Astrocyte (in vitro differentiated cells and primary cell): ENCODE data around the gene PITPNM3. TPM values are rescaled to one million over a fixed set of nuclear protein-coding genes. Genes with fewer than 3 reads are reported as not detected.

Source experiments
- DNase-seq: peaks from one replicate; pipeline ENCODE4 v3.0.0-alpha.2; 2010; ENCODE audit warnings: low read depth
- FAIRE-seq: peaks from 2 replicates; lab custom pipeline; 2011; peaks lifted over from hg19 to GRCh38; lab: Jason Lieb, UNC
- H2AFZ ChIP-seq: 2 replicates; pipeline ENCODE4 v1.6.0; 2012; ENCODE audit warnings: low read depth, low read length, inconsistent platforms
- H3K27ac ChIP-seq: 2 replicates; pipeline ENCODE4 v1.5.1; 2011; ENCODE audit warnings: low read depth, low read length, inconsistent platforms
- H3K27me3 ChIP-seq: 2 replicates; pipeline ENCODE4 v1.6.0; 2011; ENCODE audit warnings: low read length, inconsistent platforms; ENCODE audit not compliant: insufficient read depth
- H3K36me3 ChIP-seq: 2 replicates; pipeline ENCODE4 v1.5.1; 2011; ENCODE audit warnings: low read length, inconsistent platforms; ENCODE audit not compliant: insufficient read depth
- H3K4me1 ChIP-seq: 2 replicates; pipeline ENCODE4 v1.5.1; 2011; ENCODE audit warnings: low read length, inconsistent platforms; ENCODE audit not compliant: insufficient read depth
- H3K4me2 ChIP-seq: 2 replicates; pipeline ENCODE4 v1.6.0; 2012; ENCODE audit warnings: low read length, inconsistent platforms
- H3K4me3 ChIP-seq: 2 replicates; pipeline ENCODE4 v1.5.1; 2011; ENCODE audit warnings: low read depth, mild to moderate bottlenecking, low read length, inconsistent platforms; ENCODE audit not compliant: insufficient read depth
- H3K79me2 ChIP-seq: 2 replicates; pipeline ENCODE4 v1.6.0; 2012; ENCODE audit warnings: mild to moderate bottlenecking, low read length, inconsistent platforms; ENCODE audit not compliant: insufficient read depth
- H3K9ac ChIP-seq: 2 replicates; pipeline ENCODE4 v1.6.0; 2012; ENCODE audit warnings: mild to moderate bottlenecking, low read length, inconsistent platforms
- H3K9me3 ChIP-seq: 2 replicates; pipeline ENCODE4 v1.5.1; 2012; ENCODE audit warnings: low read depth, mild to moderate bottlenecking, low read length, inconsistent platforms; ENCODE audit not compliant: insufficient read depth
- H4K20me1 ChIP-seq: 2 replicates; pipeline ENCODE4 v1.6.0; 2012; ENCODE audit warnings: low read length, inconsistent platforms; ENCODE audit not compliant: insufficient read depth
- H3K27ac Mint-ChIP-seq: one replicate; pipeline ENCODE4 v1.8.0; 2021; ENCODE audit warnings: mild to moderate bottlenecking, mixed read lengths; ENCODE audit not compliant: unreplicated experiment
- H3K27me3 Mint-ChIP-seq: one replicate; pipeline ENCODE4 v1.8.0; 2021; ENCODE audit warnings: low read depth, mixed read lengths; ENCODE audit not compliant: unreplicated experiment
- H3K36me3 Mint-ChIP-seq: one replicate; pipeline ENCODE4 v1.8.0; 2021; ENCODE audit warnings: low read depth, mixed read lengths; ENCODE audit not compliant: unreplicated experiment
- H3K4me1 Mint-ChIP-seq: one replicate; pipeline ENCODE4 v1.8.0; 2021; ENCODE audit warnings: low read depth, mixed read lengths; ENCODE audit not compliant: unreplicated experiment
- H3K4me3 Mint-ChIP-seq: one replicate; pipeline ENCODE4 v1.8.0; 2021; ENCODE audit warnings: mild to moderate bottlenecking, moderate library complexity, mixed read lengths; ENCODE audit not compliant: unreplicated experiment
- H3K9me3 Mint-ChIP-seq: one replicate; pipeline ENCODE4 v1.8.0; 2021; ENCODE audit warnings: mild to moderate bottlenecking, mixed read lengths; ENCODE audit not compliant: unreplicated experiment
- CTCF ChIP-seq: IDR thresholded peaks from 2 replicates; pipeline ENCODE4 v1.5.1; 2011; ENCODE audit warnings: low read depth, mild to moderate bottlenecking, inconsistent platforms, low read length, moderate library complexity; ENCODE audit not compliant: insufficient read depth
- EZH2 ChIP-seq: IDR thresholded peaks from 2 replicates; pipeline ENCODE4 v1.6.1; 2012; ENCODE audit warnings: mild to moderate bottlenecking, low read length, inconsistent platforms; ENCODE audit not compliant: insufficient read depth
- total RNA-seq: library from RNA; stranded (reverse); gene quantifications from 2 replicates; pipeline ENCODE4 v1.2.1, GENCODE V29; 2021

Gene PITPNM3
- total RNA-seq, 1 donor from 2014 or later: 1.3 TPM

DNA sequence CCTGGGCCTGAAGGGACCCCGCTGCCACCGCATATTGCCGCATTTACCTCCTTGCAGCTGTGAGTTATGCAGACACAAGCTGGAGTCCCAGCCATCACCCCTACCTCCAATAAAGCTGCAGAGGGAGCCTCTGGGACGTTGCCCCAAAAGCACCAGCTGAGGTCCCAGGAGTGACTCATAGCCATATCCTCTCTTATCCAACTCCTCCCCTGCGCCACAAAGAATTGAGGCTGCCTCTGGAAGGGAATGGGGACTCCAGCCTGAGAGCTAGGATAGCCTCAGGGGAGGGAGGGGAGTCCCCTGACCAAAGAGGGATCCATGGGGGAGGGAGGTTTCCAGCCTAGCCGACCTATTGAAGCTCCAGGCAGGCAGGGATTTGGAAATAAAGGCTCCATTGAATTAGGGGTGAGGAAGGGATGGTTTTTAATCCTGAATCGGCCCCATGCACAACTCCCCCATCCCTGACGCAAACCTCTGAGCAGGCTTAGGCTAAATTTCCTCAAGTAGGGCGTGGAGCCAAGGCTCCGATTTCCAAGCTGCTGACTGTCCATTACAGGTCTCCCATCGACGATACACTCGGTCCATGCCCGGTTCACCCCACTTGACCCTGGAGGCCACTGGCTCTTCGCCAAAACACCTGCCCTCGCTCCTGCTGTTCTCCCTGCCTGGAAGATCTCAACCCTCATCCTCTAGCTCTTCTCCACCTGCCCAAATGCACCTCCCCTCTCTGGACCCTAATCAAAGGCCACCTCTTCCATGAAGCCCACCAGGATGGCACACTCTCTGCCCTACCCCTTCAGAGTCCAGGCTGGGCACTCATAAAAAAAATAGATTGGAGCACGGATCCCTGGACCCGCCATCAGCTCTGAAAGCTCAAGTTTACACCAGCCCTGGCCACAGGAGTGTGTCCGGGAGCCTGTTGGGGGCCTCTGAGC lies 84.6 kb downstream of the PITPNM3 start:
- H3K27ac Mint-ChIP-seq: no peak overlapping the region
- no peak overlapping the region for H3K27ac ChIP-seq
- H3K4me3 ChIP-seq: no peak overlapping the region

GRCh38 chr17:6470751-6471521 lies 85.4 kb downstream of the PITPNM3 start:
- no peak overlapping the region for H3K4me3 ChIP-seq
- H3K79me2 ChIP-seq: no peaks in the 10 kb centered on the region
- no peaks in the 10 kb centered on the region for H3K27me3 ChIP-seq
- H3K9ac ChIP-seq: no peak overlapping the region
- peaks cover 11% of the 10 kb centered on the region for H3K9me3 Mint-ChIP-seq
- DNase-seq (no peak), FAIRE-seq (no peak)
- peaks cover 9% of the 10 kb centered on the region for H3K36me3 Mint-ChIP-seq
- no peaks in the 10 kb centered on the region for H3K36me3 ChIP-seq
- no peak overlapping the region for H3K27ac ChIP-seq
- H3K4me1 ChIP-seq: peaks cover 14% of the 10 kb centered on the region
- H3K4me3 Mint-ChIP-seq: no peak overlapping the region
- no peaks in the 10 kb centered on the region for H3K9me3 ChIP-seq
- H3K4me2 ChIP-seq: peak overlapping the region; percentile 61
- peaks cover 6% of the 10 kb centered on the region for H4K20me1 ChIP-seq
- H3K4me1 Mint-ChIP-seq: peaks cover 6% of the 10 kb centered on the region
- no peak overlapping the region for H2AFZ ChIP-seq
- no peak overlapping the region for H3K27ac Mint-ChIP-seq
- H3K27me3 Mint-ChIP-seq: peaks cover 29% of the 10 kb centered on the region
- TF ChIP-seq EZH2: no peak
- TF ChIP-seq CTCF: no peak

More for the DNA sequence above, 84.6 kb downstream of the PITPNM3 start:
- Histone ChIP-seq H3K79me2 (no peaks in the 10 kb centered on the region), H3K4me2 (peak overlapping the region; percentile 61), H3K9me3 (no peaks in the 10 kb centered on the region), H3K4me1 (peaks cover 14% of the 10 kb centered on the region), H3K36me3 (no peaks in the 10 kb centered on the region), H2AFZ (peak overlapping the region; percentile 45), H4K20me1 (peaks cover 6% of the 10 kb centered on the region), H3K9ac (no peak overlapping the region), H3K27me3 (peaks cover 2% of the 10 kb centered on the region)
- H3K9me3 Mint-ChIP-seq: peaks cover 11% of the 10 kb centered on the region
- peak; percentile 51 for DNase-seq
- FAIRE-seq: no peak
- peaks cover 7% of the 10 kb centered on the region for H3K36me3 Mint-ChIP-seq
- H3K27me3 Mint-ChIP-seq: peaks cover 25% of the 10 kb centered on the region
- no peak for TF ChIP-seq CTCF
- no peak for TF ChIP-seq EZH2
- H3K4me3 Mint-ChIP-seq: no peak overlapping the region
- H3K4me1 Mint-ChIP-seq: peaks cover 8% of the 10 kb centered on the region
